ENCODE results near the gene IFIH1. TPM values are rescaled to one million over a fixed set of nuclear protein-coding genes. Genes with fewer than 3 reads are reported as not detected.

The IFIH1 gene
- total RNA-seq, 1 donor from 2014 or later = 4.4 TPM

- intact Hi-C loops (cut with DNase I) = no loop called here
- no peak for DNase-seq (ENCODE audit: low spot score)
Measured at GRCh38 chr2:162316590-162316989, 1.9 kb downstream of the IFIH1 start.

- intact Hi-C loops (cut with DNase I) = no loop called here
- no peak for DNase-seq (ENCODE audit: low spot score)
Measured at GRCh38 chr2:162315938-162316337, 2.5 kb downstream of the IFIH1 start.

- intact Hi-C loops (cut with DNase I) = no loop called here
- no peak for DNase-seq (ENCODE audit: low spot score)
Measured at GRCh38 chr2:162312853-162313252, 5.6 kb downstream of the IFIH1 start.

GRCh38 chr2:162308747-162309503, 9.6 kb downstream of the IFIH1 start:
- intact Hi-C loops (cut with DNase I) = loop anchor here (10.0 kb wide), 1 partner anchor 304 kb away; no protein-coding TSS in a partner anchor
- DNase-seq (ENCODE audit: low spot score) = no peak

- intact Hi-C loops (cut with DNase I) = loop anchor here (10.0 kb wide), 1 partner anchor 301 kb away; no protein-coding TSS in a partner anchor
- no peak for DNase-seq (ENCODE audit: low spot score)
Measured at GRCh38 chr2:162305901-162306300, 12.6 kb downstream of the IFIH1 start.

- no peak for DNase-seq (ENCODE audit: low spot score)
- intact Hi-C loops (cut with DNase I) = loop anchor here (10.0 kb wide), 1 partner anchor 297 kb away; no protein-coding TSS in a partner anchor
Measured at GRCh38 chr2:162301877-162302276, 16.6 kb downstream of the IFIH1 start.

GRCh38 chr2:162301151-162301804, 17.2 kb downstream of the IFIH1 start:
- intact Hi-C loops (cut with DNase I) = loop anchor here (10.0 kb wide), 1 partner anchor 296 kb away; no protein-coding TSS in a partner anchor
- DNase-seq (ENCODE audit: low spot score) = no peak

- intact Hi-C loops (cut with DNase I) = loop anchor here (10.0 kb wide), 1 partner anchor 295 kb away; no protein-coding TSS in a partner anchor
- DNase-seq (ENCODE audit: low spot score) = no peak
Measured at GRCh38 chr2:162300266-162300665, 18.2 kb downstream of the IFIH1 start.

GRCh38 chr2:162298669-162299335, 19.7 kb downstream of the IFIH1 start:
- no peak for DNase-seq (ENCODE audit: low spot score)
- intact Hi-C loops (cut with DNase I) = loop anchor here (10.0 kb wide), 1 partner anchor 714 kb away; no protein-coding TSS in a partner anchor

GRCh38 chr2:162297925-162298552, 20.4 kb downstream of the IFIH1 start:
- intact Hi-C loops (cut with DNase I) = loop anchor here (1.0 to 10.0 kb wide), 2 partner anchors 77 to 713 kb away; no protein-coding TSS in a partner anchor
- DNase-seq (ENCODE audit: low spot score) = no peak

- no peak for DNase-seq (ENCODE audit: low spot score)
- intact Hi-C loops (cut with DNase I) = loop anchor here (10.0 kb wide), 1 partner anchor 710 kb away; no protein-coding TSS in a partner anchor
Measured at GRCh38 chr2:162295009-162295408, 23.5 kb downstream of the IFIH1 start.

- intact Hi-C loops (cut with DNase I) = loop anchor here (10.0 kb wide), 1 partner anchor 708 kb away; no protein-coding TSS in a partner anchor
- no peak for DNase-seq (ENCODE audit: low spot score)
Measured at GRCh38 chr2:162293122-162293786, 25.2 kb downstream of the IFIH1 start.

- intact Hi-C loops (cut with DNase I) = loop anchor here (10.0 kb wide), 1 partner anchor 707 kb away; no protein-coding TSS in a partner anchor
Measured at GRCh38 chr2:162291748-162292147, 26.7 kb downstream of the IFIH1 start.

GRCh38 chr2:162282765-162283425, 35.6 kb downstream of the IFIH1 start:
- intact Hi-C loops (cut with DNase I) = no loop called here
- DNase-seq (ENCODE audit: low spot score) = no peak

More at GRCh38 chr2:162291748-162292147, 26.7 kb downstream of the IFIH1 start:
- no peak for DNase-seq (ENCODE audit: low spot score)

- no peak for DNase-seq (ENCODE audit: low spot score)
- intact Hi-C loops (cut with DNase I) = no loop called here
Measured at GRCh38 chr2:162280654-162281053, 37.8 kb downstream of the IFIH1 start.

- DNase-seq (ENCODE audit: low spot score) = no peak
- intact Hi-C loops (cut with DNase I) = no loop called here
Measured at GRCh38 chr2:162277381-162277780, 41.1 kb downstream of the IFIH1 start.

GRCh38 chr2:162267996-162268395, 50.5 kb downstream of the IFIH1 start:
- intact Hi-C loops (cut with DNase I) = loop anchor here (2.0 kb wide), 1 partner anchor 25 kb away; the partner anchor contains the start of gene FAP
- no peak for DNase-seq (ENCODE audit: low spot score)

- intact Hi-C loops (cut with DNase I) = loop anchor here (2.0 kb wide), 1 partner anchor 25 kb away; the partner anchor contains the start of gene FAP
- DNase-seq (ENCODE audit: low spot score) = no peak
Measured at GRCh38 chr2:162267496-162267895, 51.0 kb downstream of the IFIH1 start.

Data from cardiac septum (tissue), 1 donor.